ENCODE data around the gene SCAMP1. TPM values are rescaled to one million over a fixed set of nuclear protein-coding genes. Genes with fewer than 3 reads are reported as not detected.
A peak's percentile ranks its signal among the peaks of the same experiment; 100 is the strongest.

SCAMP1 gene
- total RNA-seq, 1 experiment from 2014 or later: 72.5 TPM

DNA sequence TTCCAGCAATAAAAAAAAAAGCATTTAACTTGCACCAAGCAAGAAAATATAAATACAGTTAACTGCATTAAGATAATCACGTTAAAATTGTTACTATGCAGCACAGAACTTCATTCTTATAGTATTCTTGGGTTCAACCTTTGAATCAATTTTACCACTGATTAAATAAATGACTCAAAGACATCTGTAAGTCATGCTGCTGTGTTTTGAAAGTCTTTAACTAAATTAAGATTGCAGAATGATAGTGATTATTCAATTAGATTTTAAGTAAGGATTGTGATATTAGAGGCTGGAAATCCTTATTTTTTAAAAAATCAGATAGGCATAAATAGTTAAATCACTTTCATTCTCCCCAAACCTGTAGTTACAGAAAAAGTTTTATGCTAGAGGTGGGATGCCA, 116.4 kb downstream of the SCAMP1 start:
- no peak overlapping the region for H3K4me3 ChIP-seq (ENCODE audit: low read length)
- H3K79me2 ChIP-seq (ENCODE audit: low read length): peaks cover 16% of the 10 kb centered on the region; the same call in 1 of the 2 replicates
- H3K4me2 ChIP-seq (ENCODE audit: low read depth, low read length, poor library complexity, severe bottlenecking): no peak overlapping the region
- no peaks in the 10 kb centered on the region for H3K27me3 ChIP-seq (ENCODE audit: low read length)
- H3K9me2 ChIP-seq (replicated peaks; ENCODE audit: insufficient read depth, low read length): no peaks in the 10 kb centered on the region
- H4K20me1 ChIP-seq (ENCODE audit: insufficient read depth, low read depth, low read length): no peaks in the 10 kb centered on the region
- peak overlapping the region; percentile 11; the same call in 1 of the 2 replicates for H3K27ac ChIP-seq (ENCODE audit: low read length)
- no peaks in the 10 kb centered on the region for H3K9me3 ChIP-seq (ENCODE audit: low read length)
- H3K36me3 ChIP-seq (ENCODE audit: insufficient read depth, low read length): no peaks in the 10 kb centered on the region; the same call in 1 of the 2 replicates
- no peak for DNase-seq
- no peak overlapping the region for H3K9ac ChIP-seq (ENCODE audit: low read length)
- H3K4me1 ChIP-seq (ENCODE audit: low read length): peaks cover 54% of the 10 kb centered on the region
- H2AFZ ChIP-seq (ENCODE audit: low read length): no peak overlapping the region

DNA sequence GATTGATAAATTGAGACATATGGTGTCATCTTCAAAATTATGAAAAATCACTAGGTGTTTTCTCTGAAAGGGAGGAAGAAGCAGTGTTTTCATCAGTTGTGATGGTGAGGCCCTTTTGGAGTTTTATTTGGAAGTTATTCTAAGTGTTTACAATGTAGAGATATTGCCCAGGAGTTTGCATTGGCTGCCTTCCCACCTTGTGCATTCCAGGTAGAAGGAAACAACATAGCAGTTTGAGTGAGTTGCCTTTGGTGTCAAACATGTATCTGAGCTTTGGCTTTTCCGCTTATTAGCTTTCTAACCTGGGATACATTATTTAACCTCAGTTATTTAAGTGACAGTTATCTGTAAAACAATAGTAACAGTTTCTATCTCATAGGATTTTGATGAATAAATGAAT, 122.5 kb downstream of the SCAMP1 start:
- H3K4me3 ChIP-seq (ENCODE audit: low read length): no peak overlapping the region
- H3K27me3 ChIP-seq (ENCODE audit: low read length): no peaks in the 10 kb centered on the region
- no peak overlapping the region for H2AFZ ChIP-seq (ENCODE audit: low read length)
- H3K4me2 ChIP-seq (ENCODE audit: low read depth, low read length, poor library complexity, severe bottlenecking): peak overlapping the region; percentile 71
- H3K27ac ChIP-seq (ENCODE audit: low read length): peak overlapping the region; percentile 94
- no peaks in the 10 kb centered on the region for H4K20me1 ChIP-seq (ENCODE audit: insufficient read depth, low read depth, low read length)
- H3K79me2 ChIP-seq (ENCODE audit: low read length): no peaks in the 10 kb centered on the region
- no peak overlapping the region for H3K9ac ChIP-seq (ENCODE audit: low read length)
- no peaks in the 10 kb centered on the region for H3K9me3 ChIP-seq (ENCODE audit: low read length)
- peaks cover 12% of the 10 kb centered on the region for H3K36me3 ChIP-seq (ENCODE audit: insufficient read depth, low read length)
- H3K4me1 ChIP-seq (ENCODE audit: low read length): peaks cover 45% of the 10 kb centered on the region
- H3K9me2 ChIP-seq (replicated peaks; ENCODE audit: insufficient read depth, low read length): no peaks in the 10 kb centered on the region
- DNase-seq: no peak

DNA sequence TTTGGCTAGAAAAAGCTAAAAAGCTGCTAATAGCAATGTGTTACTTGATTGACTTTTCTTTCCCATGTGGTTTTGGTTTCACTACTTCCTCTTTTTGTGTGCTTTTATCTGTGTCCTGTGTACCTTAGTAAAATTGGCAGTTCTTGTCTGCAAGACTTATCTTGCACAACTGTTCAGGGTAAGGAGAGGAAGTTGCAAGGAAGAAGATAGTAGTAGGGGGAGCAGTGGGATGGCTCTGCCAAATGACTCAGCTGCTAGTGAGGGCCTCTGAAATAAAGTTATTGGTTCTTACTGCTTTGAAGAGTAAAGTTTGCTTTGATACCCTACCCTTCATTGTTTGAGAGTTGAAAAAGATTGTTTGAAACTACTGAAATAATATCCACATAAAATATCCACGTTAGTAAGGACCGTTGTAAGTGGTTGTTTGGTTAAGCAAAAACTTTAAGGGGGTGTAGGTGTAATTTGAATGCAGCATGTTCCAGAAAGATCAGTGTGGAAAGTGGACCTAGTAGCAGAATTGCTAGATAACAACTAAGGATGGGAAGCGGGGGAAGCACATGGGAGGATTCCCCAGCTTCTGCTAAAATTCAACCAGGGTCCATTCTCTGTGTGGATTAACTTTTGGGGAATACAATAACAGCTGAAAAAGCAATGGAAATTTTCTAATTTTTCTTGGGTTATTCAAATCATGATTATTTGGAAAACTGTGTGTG, 123.5 kb downstream of the SCAMP1 start:
- Histone ChIP-seq H3K9me3 (ENCODE audit: low read length) (no peaks in the 10 kb centered on the region), H3K79me2 (ENCODE audit: low read length) (no peaks in the 10 kb centered on the region), H3K9ac (ENCODE audit: low read length) (peak overlapping the region; percentile 50), H3K9me2 (replicated peaks; ENCODE audit: insufficient read depth, low read length) (no peaks in the 10 kb centered on the region), H3K4me2 (ENCODE audit: low read depth, low read length, poor library complexity, severe bottlenecking) (peak overlapping the region; percentile 71), H2AFZ (ENCODE audit: low read length) (no peak overlapping the region), H3K27me3 (ENCODE audit: low read length) (no peaks in the 10 kb centered on the region), H3K4me1 (ENCODE audit: low read length) (peaks cover 37% of the 10 kb centered on the region), H3K4me3 (ENCODE audit: low read length) (peak overlapping the region; percentile 54), H3K36me3 (ENCODE audit: insufficient read depth, low read length) (peaks cover 18% of the 10 kb centered on the region), H4K20me1 (ENCODE audit: insufficient read depth, low read depth, low read length) (no peaks in the 10 kb centered on the region), H3K27ac (ENCODE audit: low read length) (peak overlapping the region; percentile 94)
- peak; percentile 90 for DNase-seq

DNA sequence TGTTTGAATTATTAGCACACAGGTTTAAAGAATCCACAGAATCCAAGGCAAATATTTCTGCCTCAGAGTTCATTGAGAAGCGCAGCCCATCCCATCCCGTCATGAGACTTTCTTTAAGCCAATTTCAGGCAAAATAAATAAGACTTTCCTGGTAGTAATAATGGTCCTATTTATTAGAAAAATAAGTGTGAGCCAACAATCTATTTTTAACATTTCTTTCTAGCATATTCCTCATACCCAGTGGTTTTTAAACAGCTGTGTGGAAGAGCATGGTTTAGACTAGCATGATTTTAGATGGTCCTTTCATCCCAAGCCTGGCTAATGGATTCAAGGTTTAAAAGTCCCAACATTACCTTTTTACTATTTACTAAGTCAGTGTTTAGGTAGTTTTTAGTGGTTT, 125.8 kb downstream of the SCAMP1 start:
- no peak overlapping the region for H2AFZ ChIP-seq (ENCODE audit: low read length)
- no peaks in the 10 kb centered on the region for H3K9me2 ChIP-seq (replicated peaks; ENCODE audit: insufficient read depth, low read length)
- H3K4me3 ChIP-seq (ENCODE audit: low read length): no peak overlapping the region
- H3K9me3 ChIP-seq (ENCODE audit: low read length): no peaks in the 10 kb centered on the region
- no peaks in the 10 kb centered on the region for H3K27me3 ChIP-seq (ENCODE audit: low read length)
- H3K27ac ChIP-seq (ENCODE audit: low read length): no peak overlapping the region
- no peak overlapping the region for H3K9ac ChIP-seq (ENCODE audit: low read length)
- H3K4me2 ChIP-seq (ENCODE audit: low read depth, low read length, poor library complexity, severe bottlenecking): no peak overlapping the region
- H4K20me1 ChIP-seq (ENCODE audit: insufficient read depth, low read depth, low read length): no peaks in the 10 kb centered on the region
- no peak for DNase-seq
- H3K36me3 ChIP-seq (ENCODE audit: insufficient read depth, low read length): peaks cover 18% of the 10 kb centered on the region
- no peaks in the 10 kb centered on the region for H3K79me2 ChIP-seq (ENCODE audit: low read length)
- peaks cover 37% of the 10 kb centered on the region for H3K4me1 ChIP-seq (ENCODE audit: low read length)

DNA sequence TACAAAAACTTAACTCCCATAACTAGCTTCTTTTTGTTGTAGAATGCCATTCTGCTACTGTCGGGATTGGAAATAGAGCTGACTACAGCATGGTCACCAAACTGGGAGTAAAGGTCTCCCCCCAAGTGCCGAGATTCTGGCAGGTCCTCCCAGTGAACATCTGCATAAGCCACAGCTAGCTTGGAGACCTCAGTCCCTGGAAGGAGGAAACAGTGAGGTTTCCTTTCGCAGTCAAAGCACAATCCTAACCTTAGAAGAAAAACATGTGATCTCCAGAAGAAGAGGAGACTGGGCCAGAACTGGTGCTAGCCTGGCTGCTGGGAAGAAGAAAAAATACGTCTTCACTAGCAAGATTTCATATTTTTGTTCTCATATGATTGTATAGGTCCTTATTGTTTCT, 127.4 kb downstream of the SCAMP1 start:
- Histone ChIP-seq H3K9me2 (replicated peaks; ENCODE audit: insufficient read depth, low read length) (no peaks in the 10 kb centered on the region), H4K20me1 (ENCODE audit: insufficient read depth, low read depth, low read length) (no peaks in the 10 kb centered on the region), H3K79me2 (ENCODE audit: low read length) (no peaks in the 10 kb centered on the region), H3K27me3 (ENCODE audit: low read length) (no peaks in the 10 kb centered on the region), H2AFZ (ENCODE audit: low read length) (no peak overlapping the region), H3K4me2 (ENCODE audit: low read depth, low read length, poor library complexity, severe bottlenecking) (no peak overlapping the region), H3K36me3 (ENCODE audit: insufficient read depth, low read length) (peaks cover 18% of the 10 kb centered on the region), H3K9ac (ENCODE audit: low read length) (no peak overlapping the region), H3K9me3 (ENCODE audit: low read length) (no peaks in the 10 kb centered on the region), H3K27ac (ENCODE audit: low read length) (no peak overlapping the region), H3K4me3 (ENCODE audit: low read length) (no peak overlapping the region), H3K4me1 (ENCODE audit: low read length) (peaks cover 33% of the 10 kb centered on the region)
- no peak for DNase-seq

DNA sequence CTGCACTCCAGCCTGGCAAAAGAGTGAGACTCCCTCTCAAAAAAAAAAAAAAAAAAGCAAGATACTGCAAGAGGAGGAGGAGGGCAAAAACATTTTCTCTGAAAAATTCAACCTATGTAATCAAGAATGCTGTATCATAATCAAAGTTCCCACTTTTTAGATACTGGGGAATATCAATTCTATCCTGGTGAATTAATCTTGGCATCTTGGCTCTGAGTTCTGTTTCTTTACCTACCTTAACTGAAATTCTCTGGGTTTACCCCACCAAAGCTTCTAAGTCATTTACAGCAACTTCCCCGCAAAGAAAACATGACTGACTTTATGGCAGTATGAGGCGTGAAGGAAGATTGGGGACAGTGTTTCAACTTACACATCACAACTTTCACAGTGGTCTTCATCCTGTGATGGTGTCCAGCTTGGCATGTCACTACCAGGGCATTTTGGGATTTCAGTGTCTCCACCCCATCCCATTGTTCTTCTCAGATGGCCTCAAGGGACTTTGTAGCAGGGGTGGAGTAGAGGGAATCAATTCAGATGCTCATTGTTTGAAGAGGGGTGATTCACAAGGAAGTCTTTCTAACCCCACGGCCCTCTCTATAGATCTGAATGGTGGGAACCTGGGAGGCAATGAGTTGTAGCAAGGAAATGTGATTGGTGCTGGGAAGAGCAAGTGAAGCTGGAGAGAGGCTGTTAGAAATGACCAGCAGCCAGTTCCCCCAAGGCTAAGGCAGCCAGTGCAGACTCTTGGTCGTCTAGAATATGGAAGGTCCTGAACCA, 130.5 kb downstream of the SCAMP1 start:
- no peaks in the 10 kb centered on the region for H3K9me2 ChIP-seq (replicated peaks; ENCODE audit: insufficient read depth, low read length)
- H3K4me3 ChIP-seq (ENCODE audit: low read length): no peak overlapping the region
- H3K9me3 ChIP-seq (ENCODE audit: low read length): no peaks in the 10 kb centered on the region
- peaks cover 22% of the 10 kb centered on the region for H3K36me3 ChIP-seq (ENCODE audit: insufficient read depth, low read length)
- no peak overlapping the region for H3K4me2 ChIP-seq (ENCODE audit: low read depth, low read length, poor library complexity, severe bottlenecking)
- no peaks in the 10 kb centered on the region for H3K79me2 ChIP-seq (ENCODE audit: low read length)
- no peak for DNase-seq
- no peaks in the 10 kb centered on the region for H3K27me3 ChIP-seq (ENCODE audit: low read length)
- H3K4me1 ChIP-seq (ENCODE audit: low read length): peaks cover 4% of the 10 kb centered on the region; the same call in 1 of the 2 replicates
- H3K9ac ChIP-seq (ENCODE audit: low read length): no peak overlapping the region
- H4K20me1 ChIP-seq (ENCODE audit: insufficient read depth, low read depth, low read length): no peaks in the 10 kb centered on the region
- H3K27ac ChIP-seq (ENCODE audit: low read length): no peak overlapping the region
- no peak overlapping the region for H2AFZ ChIP-seq (ENCODE audit: low read length)

DNA sequence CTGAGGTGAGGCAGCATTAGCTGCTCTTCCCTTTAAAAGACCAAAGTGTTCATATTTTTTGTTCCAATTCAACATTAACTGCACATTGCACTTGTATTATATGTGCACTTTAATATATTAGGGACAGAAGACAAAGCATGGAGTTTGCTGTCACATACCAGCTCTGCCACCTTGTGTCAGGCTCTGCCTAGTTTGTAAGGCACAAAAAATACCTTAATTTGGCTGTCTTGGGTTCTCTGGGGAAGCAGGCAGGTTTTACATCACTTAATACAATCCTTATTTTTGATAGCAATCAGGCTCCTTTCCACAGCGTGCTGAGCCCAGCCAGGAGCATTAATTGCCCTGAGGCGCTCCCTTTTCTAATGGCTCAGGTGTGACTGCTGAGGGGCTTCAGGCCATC, 131.8 kb downstream of the SCAMP1 start:
- Histone ChIP-seq H3K4me3 (ENCODE audit: low read length) (no peak overlapping the region), H3K4me2 (ENCODE audit: low read depth, low read length, poor library complexity, severe bottlenecking) (no peak overlapping the region), H2AFZ (ENCODE audit: low read length) (no peak overlapping the region), H3K36me3 (ENCODE audit: insufficient read depth, low read length) (peaks cover 12% of the 10 kb centered on the region), H3K9ac (ENCODE audit: low read length) (no peak overlapping the region), H3K9me3 (ENCODE audit: low read length) (no peaks in the 10 kb centered on the region), H3K9me2 (replicated peaks; ENCODE audit: insufficient read depth, low read length) (no peaks in the 10 kb centered on the region), H4K20me1 (ENCODE audit: insufficient read depth, low read depth, low read length) (no peaks in the 10 kb centered on the region), H3K27me3 (ENCODE audit: low read length) (no peaks in the 10 kb centered on the region), H3K4me1 (ENCODE audit: low read length) (peaks cover 10% of the 10 kb centered on the region), H3K79me2 (ENCODE audit: low read length) (no peaks in the 10 kb centered on the region), H3K27ac (ENCODE audit: low read length) (no peak overlapping the region)
- no peak for DNase-seq

DNA sequence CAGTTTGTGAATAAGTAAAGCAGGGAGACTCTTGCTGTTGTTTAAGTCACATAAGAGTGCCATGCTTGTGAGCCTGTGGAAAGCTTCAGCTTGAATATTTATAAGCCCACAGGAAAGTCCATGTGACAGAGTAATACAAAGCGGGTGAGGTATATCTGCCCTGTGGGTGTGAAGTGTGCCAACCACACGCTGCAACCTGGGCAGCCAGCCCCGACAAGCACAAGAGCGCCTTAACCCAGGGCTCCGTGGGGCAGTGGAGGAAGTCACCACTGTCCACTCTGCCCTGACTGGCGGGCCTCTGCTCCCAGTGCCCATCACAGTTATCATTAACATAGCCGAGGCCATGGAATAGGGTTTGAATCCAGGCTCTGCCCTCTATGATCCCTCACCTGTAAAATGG, 132.2 kb downstream of the SCAMP1 start:
- Histone ChIP-seq H2AFZ (ENCODE audit: low read length) (no peak overlapping the region), H3K27me3 (ENCODE audit: low read length) (no peaks in the 10 kb centered on the region), H3K36me3 (ENCODE audit: insufficient read depth, low read length) (peaks cover 10% of the 10 kb centered on the region), H3K79me2 (ENCODE audit: low read length) (no peaks in the 10 kb centered on the region), H3K27ac (ENCODE audit: low read length) (no peak overlapping the region), H3K4me1 (ENCODE audit: low read length) (peaks cover 13% of the 10 kb centered on the region), H3K4me2 (ENCODE audit: low read depth, low read length, poor library complexity, severe bottlenecking) (no peak overlapping the region), H3K9ac (ENCODE audit: low read length) (no peak overlapping the region), H4K20me1 (ENCODE audit: insufficient read depth, low read depth, low read length) (0 out of 2 replicates have a peak, but pooled peaks cover 2% of the 10 kb centered on the region), H3K4me3 (ENCODE audit: low read length) (no peak overlapping the region), H3K9me3 (ENCODE audit: low read length) (no peaks in the 10 kb centered on the region), H3K9me2 (replicated peaks; ENCODE audit: insufficient read depth, low read length) (no peaks in the 10 kb centered on the region)
- no peak for DNase-seq
